K562 (cell line): Measurements from ENCODE around the gene PES1. TPM values are rescaled to one million over a fixed set of nuclear protein-coding genes. Genes with fewer than 3 reads are reported as not detected.

Experiments used
- ATAC-seq: fragments of 200-7000 bp; cut with Tn5 transposase; 3 replicates; pipeline ENCODE4 v1.9.1; 2020; ENCODE audit warnings: moderate library complexity
- BruUV-seq: library from RNA; stranded (reverse); fragments of 400-500 nt; replicated peaks from 2 replicates; lab custom pipeline; 2021; lab: Mats Ljungman, UMichigan
- CTCF ChIA-PET: fragments of 300-600 bp; formaldehyde crosslinking; extraction: SDS; loops from one replicate; lab custom pipeline; 2021; ENCODE audit warnings: low intra/inter-chr PET ratio; lab: Yijun Ruan, JAX
- POLR2A ChIA-PET: fragments of 300-600, 350-650 bp; sonication (Branson Sonifier 250); formaldehyde crosslinking; extraction: SDS; loops from one replicate; lab custom pipeline; 2021; ENCODE audit warnings: antibody characterized with exemption, inconsistent platforms; lab: Yijun Ruan, JAX
- DNase-seq, 4 experiments: peaks; one replicate each; pipeline versions ENCODE4 v3.0.0 to v3.0.0-alpha.2; 2011 to 2018; ENCODE audit warnings: low spot score in 3 of 4, mixed read lengths in 3 of 4; ENCODE audit errors: extremely low read depth in 1 of 4
- FAIRE-seq: peaks from 2 replicates; lab custom pipeline; 2011; peaks lifted over from hg19 to GRCh38; lab: Jason Lieb, UNC
- H2AFZ ChIP-seq: 2 replicates; pipeline ENCODE4 v1.6.0; 2011; ENCODE audit warnings: low read depth, low read length, control low read depth, inconsistent platforms
- H3K27ac ChIP-seq: fragments of 200-600 bp; 3 replicates; pipeline ENCODE4 v1.8.0; 2011; ENCODE audit warnings: low read depth, mild to moderate bottlenecking, control low read depth, inconsistent platforms, low read length, moderate library complexity, mixed read lengths; ENCODE audit errors: extremely low read depth
- H3K27me3 ChIP-seq, 2 experiments: fragments of 300-600 bp in 1 of 2; 2 replicates in 1 of 2; 3 replicates in 1 of 2; pipeline versions ENCODE4 v1.6.0 to v1.8.0; 2011; ENCODE audit warnings: inconsistent platforms in 2 of 2, low read length in 2 of 2, mild to moderate bottlenecking in 1 of 2, mixed read lengths in 1 of 2, moderate library complexity in 1 of 2; ENCODE audit not compliant: control insufficient read depth in 2 of 2, insufficient read depth in 2 of 2
- H3K36me3 ChIP-seq: fragments of 300-600 bp; 3 replicates; pipeline ENCODE4 v1.8.0; 2011; ENCODE audit warnings: mild to moderate bottlenecking, low read length, inconsistent platforms; ENCODE audit not compliant: control insufficient read depth, insufficient read depth
- H3K4me1 ChIP-seq, 2 experiments: fragments of 200-600 bp in 1 of 2; replicated peaks in 1 of 2; 2 replicates in 1 of 2; 3 replicates in 1 of 2; pipeline versions ENCODE4 v1.5.1 to v1.8.0; 2011; ENCODE audit warnings: inconsistent platforms in 2 of 2, low read length in 2 of 2, mild to moderate bottlenecking in 1 of 2, mixed read lengths in 1 of 2, moderate library complexity in 1 of 2; ENCODE audit not compliant: control insufficient read depth in 2 of 2, insufficient read depth in 2 of 2
- H3K4me2 ChIP-seq: 2 replicates; pipeline ENCODE4 v1.6.1; 2011; ENCODE audit warnings: low read length, control low read depth, inconsistent platforms, mixed read lengths; ENCODE audit not compliant: insufficient read depth
- H3K4me3 ChIP-seq: fragments of 200-600 bp; sonication (generic), shearing (Covaris generic); 2 replicates; pipeline ENCODE4 v1.5.1; 2016; ENCODE audit warnings: control low read depth, inconsistent platforms
- H3K79me2 ChIP-seq: fragments of 200-600 bp; 3 replicates; pipeline ENCODE4 v1.8.0; 2011; ENCODE audit warnings: low read length, inconsistent platforms; ENCODE audit not compliant: control insufficient read depth, insufficient read depth
- H3K9ac ChIP-seq, 2 experiments: 2 replicates each; pipeline versions ENCODE4 v1.6.0 to v1.6.1; 2011; ENCODE audit warnings: low read depth in 2 of 2, low read length in 2 of 2, control low read depth in 1 of 2, inconsistent platforms in 1 of 2, mild to moderate bottlenecking in 1 of 2, mixed read lengths in 1 of 2; ENCODE audit not compliant: insufficient read depth in 1 of 2
- H3K9me1 ChIP-seq: one replicate; pipeline ENCODE4 v1.6.0; 2011; ENCODE audit warnings: inconsistent platforms, mild to moderate bottlenecking, low read length, moderate library complexity; ENCODE audit not compliant: control insufficient read depth, insufficient read depth
- H3K9me3 ChIP-seq: replicated peaks from 2 replicates; pipeline ENCODE4 v1.5.1; 2011; ENCODE audit warnings: low read depth, low read length, inconsistent platforms; ENCODE audit not compliant: control insufficient read depth, insufficient read depth
- H4K20me1 ChIP-seq: replicated peaks from 2 replicates; pipeline ENCODE4 v1.6.1; 2011; ENCODE audit warnings: low read length, inconsistent platforms, mixed read lengths; ENCODE audit not compliant: control insufficient read depth, insufficient read depth
- RBFOX2 ChIP-seq: fragments of 200-400 bp; formaldehyde crosslinking; IDR thresholded peaks from 2 replicates; pipeline ENCODE4 v1.6.1; 2017; ENCODE audit warnings: low read depth, mild to moderate bottlenecking, low read length, moderate library complexity
- ZHX1 ChIP-seq: fragments of 150-350 bp; conservative IDR thresholded peaks from 2 replicates; pipeline ENCODE4 v1.6.1; 2014; ENCODE audit warnings: low read length
- WGBS: fragments of 100-300 bp; shearing (Covaris generic); methylation state at CpG from one replicate; pipeline ENCODE4 v1.1.6; 2016; ENCODE audit warnings: low coverage, mixed read lengths; ENCODE audit not compliant: insufficient coverage; ENCODE audit errors: missing lambda C conversion rate; 5-methylcytosine and 5-hydroxymethylcytosine counted together
- in situ Hi-C: fragments of 300-500 bp; cut with MboI; formaldehyde crosslinking; loops from 4 replicates; pipeline ENCODE4 v1.15.0; 2018; ENCODE audit warnings: inconsistent platforms, mixed read lengths
- intact Hi-C: fragments of 100-400 bp; cut with micrococcal nuclease; formaldehyde crosslinking; loops from 2 replicates; pipeline ENCODE4 v1.14.2; 2022
- polyA plus RNA-seq, 8 experiments: library from polyadenylated mRNA; depleted of rRNA in 4 of 8; stranded (reverse) in 5 of 8; unstranded in 3 of 8; fragments of >200 nt; fragmentation: Nextera tagmentation in 2 of 8; fragmentation: Illumina TruSeq in 1 of 8; extraction: Ambion mirVana in 2 of 8; extraction: Trizol in 1 of 8; gene quantifications; 2 replicates each; pipeline versions ENCODE4 v1.2.1 to v1.2.3, GENCODE V29; 2011 to 2014; ENCODE audit warnings: inconsistent platforms in 1 of 8, missing spikeins in 1 of 8
- total RNA-seq, 7 experiments: library from RNA; depleted of rRNA in 6 of 7; stranded (reverse); fragments of >200 nt in 6 of 7; fragmentation: Illumina TruSeq in 2 of 7; extraction: Trizol in 2 of 7; gene quantifications; 2 replicates each; pipeline versions ENCODE4 v1.2.1 to v1.2.3, GENCODE V29; 2011 to 2021; ENCODE audit warnings: low replicate concordance in 1 of 7

The PES1 gene
- total and polyA plus RNA-seq, 9 of the 15 experiments (the other 6 are each of a cell fraction or from before 2014, with no cell fraction given): 6.5 to 158 (median 94.3) TPM

DNA sequence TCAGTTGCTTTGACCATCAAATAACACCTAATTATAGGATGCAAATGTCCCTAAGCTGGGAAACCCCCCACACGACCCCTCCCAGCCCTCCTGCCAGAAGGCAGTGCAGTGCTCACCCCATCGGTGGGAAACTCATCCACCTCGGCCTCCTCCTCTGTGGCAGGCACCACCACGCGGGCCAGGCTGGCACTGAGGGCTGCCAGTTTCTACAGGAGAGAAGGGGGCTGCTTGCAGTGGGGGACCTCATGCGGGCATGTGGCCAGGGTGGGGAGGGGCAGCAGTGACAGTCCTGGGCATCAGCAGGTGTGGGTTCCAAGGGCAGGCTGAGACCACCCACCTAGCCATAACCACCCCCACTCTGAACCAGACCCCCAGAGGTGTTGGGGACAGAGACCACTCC is 10.8 kb downstream of the PES1 start:
- no peak overlapping the region for H2AFZ ChIP-seq
- no peak overlapping the region for H3K9ac ChIP-seq
- H4K20me1 ChIP-seq: no peaks in the 10 kb centered on the region
- no TSS peak for BruUV-seq
- 67% methylated on average over 3 of the region's 6 CpGs for WGBS
- H3K4me3 ChIP-seq: no peak overlapping the region
- no peak overlapping the region for H3K27ac ChIP-seq
- no peaks in the 10 kb centered on the region for H3K79me2 ChIP-seq
- no peaks in the 10 kb centered on the region for H3K27me3 ChIP-seq
- no peaks in the 10 kb centered on the region; a peak in 1 of 5 replicates for H3K4me1 ChIP-seq
- in situ Hi-C loops: no loop called here
- peaks cover 98% of the 10 kb centered on the region; the same call in 2 of the 3 replicates for H3K36me3 ChIP-seq
- ChIA-PET POLR2A (interaction anchor here (1.0 to 1.5 kb wide), 2 partner anchors 9 to 16 kb away, joined by 4 read pairs; no protein-coding TSS in a partner anchor), CTCF (no interaction called here)
- no peak for ATAC-seq
- no peak overlapping the region for H3K4me2 ChIP-seq
- H3K9me3 ChIP-seq: no peaks in the 10 kb centered on the region
- no peak for DNase-seq
- no peaks in the 10 kb centered on the region for H3K9me1 ChIP-seq
- FAIRE-seq: no peak
- TF ChIP-seq RBFOX2 (peak; percentile 38; the same call in 1 of the 2 replicates), ZHX1 (no peak)
- intact Hi-C loops: no loop called here
